NOMO-1 treated with DMSO at 0.1 percent for 48 hours (cell line): ENCODE data around the gene MACROD1.
A peak's percentile ranks its signal among the peaks of the same experiment; 100 is the strongest.

ENCODE experiments used
- DNase-seq: peaks from one replicate; lab custom pipeline; 2025; ENCODE audit not compliant: unreplicated experiment; lab: John Stamatoyannopoulos, UW

The MACROD1 gene

DNA sequence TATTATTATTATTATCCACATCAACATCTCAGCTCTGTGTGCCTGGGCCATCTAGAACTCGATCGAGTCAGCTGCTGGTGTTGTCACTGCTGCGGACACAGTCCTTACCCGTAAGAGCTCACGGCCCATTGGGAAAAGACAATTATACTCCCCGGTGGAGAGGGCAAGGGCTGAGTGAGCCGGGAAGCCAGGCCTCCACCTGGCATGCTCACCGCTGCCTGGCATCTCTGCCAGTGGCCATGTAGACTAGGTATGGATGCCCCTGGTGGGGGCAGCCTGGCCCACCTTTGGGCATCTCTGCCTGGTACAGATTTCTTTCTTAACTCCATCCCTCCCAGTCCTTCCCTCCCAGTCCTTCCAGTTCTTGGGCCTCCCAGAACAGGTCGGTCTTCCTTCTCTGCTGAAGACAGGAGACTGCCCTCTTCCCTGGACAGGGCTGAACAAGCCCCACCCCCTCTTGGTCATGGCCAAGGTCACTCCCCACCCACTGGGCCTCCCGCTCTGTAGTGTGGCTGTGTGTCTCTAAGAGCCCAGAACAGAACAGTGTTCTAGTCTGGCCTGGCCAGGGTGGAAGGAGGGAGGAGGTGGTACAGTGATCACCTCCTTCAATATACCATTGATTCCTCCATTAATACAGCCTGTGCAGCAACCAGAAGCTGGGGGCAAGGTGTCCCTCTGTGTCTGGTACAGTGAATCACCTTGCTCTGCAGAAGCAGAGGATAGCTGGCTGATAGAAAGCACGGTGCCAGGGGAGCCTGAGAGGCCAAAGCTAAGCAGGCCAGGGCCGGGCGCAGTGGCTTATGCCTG is 72.5 kb downstream of the MACROD1 start:
- no peak for DNase-seq

DNA sequence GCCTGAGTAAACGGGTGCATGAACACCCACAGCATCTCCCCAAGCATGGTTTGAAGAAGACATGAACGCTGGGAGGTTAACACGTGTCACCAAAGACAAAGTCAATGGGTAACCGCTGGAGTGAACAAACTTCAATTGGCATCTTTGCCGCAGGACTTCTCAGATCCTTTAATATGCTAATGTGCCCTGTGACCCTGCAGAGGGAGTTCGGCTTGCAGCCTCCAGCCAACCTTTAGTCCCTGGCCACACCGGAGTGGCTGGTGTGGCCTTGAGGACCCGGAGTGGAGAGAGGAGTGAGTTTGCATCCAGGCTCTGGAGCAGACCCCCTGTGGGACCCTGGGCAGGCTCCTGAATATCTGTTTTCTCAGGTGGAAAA is 73.2 kb downstream of the MACROD1 start:
- DNase-seq = no peak

DNA sequence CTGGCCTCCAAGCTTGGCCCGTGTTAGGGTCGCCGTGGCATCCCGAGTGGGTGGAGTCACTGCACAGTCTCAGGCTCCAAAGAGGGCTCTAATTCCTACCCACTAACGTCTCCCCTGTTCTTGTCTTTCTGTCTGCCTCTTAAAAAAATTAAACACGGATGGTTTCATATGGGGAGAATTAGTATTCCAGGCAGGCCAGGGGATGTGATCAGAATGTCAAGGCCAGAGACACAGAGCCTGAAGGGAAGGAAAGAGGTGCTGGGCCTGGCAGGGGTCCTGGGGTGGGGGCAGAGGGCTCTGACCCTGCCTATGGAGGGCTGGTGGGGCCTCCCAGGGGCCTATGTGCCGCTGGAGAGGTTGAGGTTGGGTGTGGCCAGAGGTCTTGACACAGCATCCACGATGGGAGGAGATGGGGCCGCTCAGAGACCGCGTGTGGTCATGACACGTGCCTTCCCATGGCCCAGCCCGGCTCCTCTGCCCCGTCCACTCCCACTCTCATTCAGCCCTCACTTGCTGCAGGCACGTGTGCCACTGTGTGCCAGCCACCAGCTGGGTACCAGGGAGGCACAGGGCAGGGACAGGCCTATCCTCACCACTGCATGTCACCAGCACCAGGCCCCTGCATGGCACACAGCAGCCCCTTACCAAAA is 73.7 kb downstream of the MACROD1 start:
- DNase-seq = peak; percentile 70

- peak; percentile 59 for DNase-seq
Measured at GRCh38 chr11:64090806-64091516, 75.0 kb downstream of the MACROD1 start.

GRCh38 chr11:64089915-64090805 is 75.8 kb downstream of the MACROD1 start:
- no peak for DNase-seq

DNA sequence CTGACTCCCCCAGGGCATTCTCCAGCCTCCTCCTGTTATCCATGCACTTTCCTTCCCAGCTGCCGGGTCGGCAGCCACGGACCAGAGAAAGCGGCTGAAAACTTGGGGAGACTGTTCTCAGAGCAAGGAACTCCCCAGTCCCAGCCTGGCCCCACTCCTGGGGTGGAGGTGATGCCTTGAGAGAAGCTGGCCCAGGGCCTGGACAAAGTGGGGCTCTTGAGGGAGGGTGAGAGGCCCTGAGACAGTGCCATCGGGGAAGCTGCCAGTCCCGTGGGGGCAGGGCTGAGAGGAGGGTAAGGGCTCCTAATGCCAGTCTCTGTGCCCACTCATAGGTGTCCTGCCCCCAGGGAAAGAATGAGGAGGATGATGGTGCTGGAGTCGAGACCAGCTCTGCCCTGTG is 76.4 kb downstream of the MACROD1 start:
- DNase-seq = no peak

DNA sequence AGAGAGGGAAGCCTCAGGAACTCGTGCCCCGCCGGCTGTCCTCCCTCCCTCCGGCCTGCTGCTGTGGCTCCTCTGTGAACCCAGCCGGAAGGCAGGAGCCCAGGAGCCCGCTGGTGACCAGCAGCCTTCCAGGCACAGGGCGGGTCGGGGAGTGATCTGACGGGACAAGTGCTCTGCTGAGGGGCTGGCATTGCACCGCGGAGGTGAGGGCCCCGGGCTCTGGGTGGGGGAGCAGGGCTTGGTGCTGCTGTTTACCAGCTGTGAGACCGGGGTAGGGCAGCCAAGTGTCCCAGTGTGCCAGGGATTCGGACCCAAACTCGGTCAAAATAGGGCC is 76.9 kb downstream of the MACROD1 start:
- DNase-seq = no peak

DNA sequence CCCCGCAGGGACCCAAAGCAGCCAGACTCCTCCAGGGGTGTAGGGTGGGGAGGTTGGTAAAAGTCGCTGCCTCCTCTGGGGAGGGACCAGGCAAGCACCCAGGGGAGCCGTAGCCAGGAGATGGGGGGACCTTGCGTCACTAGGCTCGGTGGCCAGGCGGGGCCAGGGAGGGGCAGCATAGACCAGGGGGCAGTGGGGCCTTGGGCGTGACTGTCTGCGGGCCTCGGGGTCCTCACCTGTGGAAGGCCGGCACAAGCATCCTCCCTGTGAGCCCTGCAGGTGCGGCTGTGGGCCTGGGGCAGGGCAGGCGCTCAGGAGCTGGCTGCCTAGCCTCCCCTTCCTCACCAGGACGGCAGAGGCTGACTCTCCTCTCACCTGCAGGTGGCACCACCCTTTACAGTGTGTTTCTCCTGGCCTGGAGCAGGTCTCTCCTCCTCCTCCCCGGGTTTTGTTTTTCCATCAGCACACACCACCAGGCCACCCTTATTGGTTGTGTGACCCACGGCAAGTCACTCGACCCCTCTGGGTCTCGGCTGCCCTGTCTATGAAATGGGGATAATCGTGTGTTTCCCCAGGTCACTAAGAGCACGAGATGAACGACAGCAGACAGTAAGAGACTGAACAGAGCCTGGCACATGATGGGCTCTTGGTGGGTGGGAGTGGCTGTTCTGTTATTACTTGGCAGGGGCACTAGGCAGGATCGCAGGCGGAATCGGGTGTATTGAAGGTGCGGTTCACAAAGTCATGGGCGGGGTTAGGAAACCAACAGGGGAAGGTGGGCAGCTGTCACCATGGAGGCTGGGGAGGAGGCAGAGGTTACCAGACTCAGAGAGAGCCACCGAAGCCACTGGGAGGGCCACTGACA is 77.5 kb downstream of the MACROD1 start:
- no peak for DNase-seq

- DNase-seq = no peak
Measured at GRCh38 chr11:64086258-64087123, 79.4 kb downstream of the MACROD1 start.

DNA sequence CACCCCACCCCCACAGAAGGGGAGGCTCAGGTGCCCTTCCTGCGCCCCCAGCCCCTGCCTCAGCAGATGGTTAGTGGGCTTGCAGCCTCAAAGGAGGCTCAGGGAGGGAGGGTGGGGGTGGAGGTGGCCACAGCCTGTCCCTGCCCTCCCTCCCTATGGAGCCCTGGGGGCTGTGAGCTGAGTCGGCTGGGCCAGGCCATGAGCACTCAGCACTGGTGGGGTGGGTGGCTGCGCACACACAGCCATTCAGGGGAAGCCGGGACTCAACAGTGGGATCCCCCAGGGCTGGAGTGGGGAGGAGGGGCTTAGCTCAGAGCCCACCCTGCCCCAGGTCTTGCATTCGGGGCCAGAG is 80.0 kb downstream of the MACROD1 start:
- DNase-seq = no peak

DNA sequence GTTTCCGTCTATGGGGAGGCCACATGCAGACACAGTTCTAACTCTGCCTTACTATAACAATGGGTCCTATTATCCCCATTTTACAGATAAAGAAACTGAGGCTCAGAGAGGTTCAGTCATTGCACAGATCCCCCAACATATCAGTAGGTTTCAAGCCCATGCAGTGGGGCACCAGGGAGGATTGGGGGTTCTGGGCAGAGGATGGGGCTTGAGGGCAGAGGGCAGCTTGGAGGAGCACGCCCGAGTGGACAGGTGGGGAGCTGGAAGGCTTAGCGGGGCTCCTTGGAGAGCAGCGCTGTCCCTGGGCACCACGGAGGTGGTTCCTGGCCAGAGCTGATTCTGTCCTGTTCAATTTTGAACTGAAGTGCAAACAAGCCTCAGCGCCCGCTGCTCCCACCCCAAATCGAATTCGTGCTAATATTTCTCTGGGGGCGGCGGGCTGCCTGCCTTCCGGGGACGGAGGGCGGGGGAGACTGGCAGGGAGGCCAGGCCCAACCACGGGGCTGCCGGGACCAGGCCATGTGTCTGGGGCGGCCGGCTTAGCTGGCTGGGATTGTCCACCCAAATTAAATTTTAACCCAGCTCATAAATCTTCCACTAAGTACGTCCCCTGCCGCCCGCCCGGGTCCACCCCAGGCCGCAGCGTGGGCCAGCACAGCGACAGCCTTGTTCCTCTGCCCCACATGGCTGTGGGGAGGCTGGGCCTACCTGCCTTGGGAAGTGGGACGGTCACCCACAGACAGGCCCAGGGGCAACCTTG is 80.8 kb downstream of the MACROD1 start:
- DNase-seq = no peak

DNA sequence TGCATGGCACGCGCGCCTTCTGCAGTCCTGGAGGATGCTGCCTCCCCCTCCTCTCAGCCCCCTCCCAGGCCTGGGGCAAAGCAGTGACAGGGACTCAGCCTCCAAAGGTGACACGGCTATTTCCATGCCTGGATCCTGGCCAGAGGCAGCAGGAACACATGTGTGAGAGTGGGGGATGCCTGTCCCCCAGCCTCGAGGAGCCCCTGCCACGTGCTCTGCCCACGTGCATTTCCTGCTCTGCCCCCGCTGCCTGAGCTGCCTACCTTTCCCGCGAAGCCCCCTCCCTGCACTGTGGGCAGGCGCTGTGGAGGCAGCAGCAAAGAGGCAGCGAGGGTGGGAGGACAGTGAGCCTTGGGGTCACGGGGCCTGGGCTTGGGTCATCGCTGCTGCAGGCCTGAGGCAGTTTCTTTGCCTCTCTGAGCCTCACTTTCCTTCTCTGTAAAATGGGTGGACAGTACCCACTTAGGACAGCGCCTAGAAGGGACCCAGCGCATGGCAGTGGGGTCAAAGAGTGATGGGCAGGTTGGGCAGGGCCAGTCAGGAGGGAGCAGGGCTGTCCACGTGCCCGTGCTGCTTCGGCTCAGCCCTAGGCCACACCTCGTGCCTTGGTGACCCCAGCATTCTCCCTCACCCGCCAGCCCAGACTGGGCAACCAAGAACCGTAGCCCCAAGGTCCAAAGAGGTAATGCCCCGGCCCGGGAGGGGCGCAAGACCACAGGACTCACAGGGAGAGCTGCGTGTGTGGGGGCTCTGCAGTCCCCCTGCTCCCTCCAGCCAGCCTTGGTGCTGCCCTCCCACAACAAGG is 81.6 kb downstream of the MACROD1 start:
- no peak for DNase-seq

DNA sequence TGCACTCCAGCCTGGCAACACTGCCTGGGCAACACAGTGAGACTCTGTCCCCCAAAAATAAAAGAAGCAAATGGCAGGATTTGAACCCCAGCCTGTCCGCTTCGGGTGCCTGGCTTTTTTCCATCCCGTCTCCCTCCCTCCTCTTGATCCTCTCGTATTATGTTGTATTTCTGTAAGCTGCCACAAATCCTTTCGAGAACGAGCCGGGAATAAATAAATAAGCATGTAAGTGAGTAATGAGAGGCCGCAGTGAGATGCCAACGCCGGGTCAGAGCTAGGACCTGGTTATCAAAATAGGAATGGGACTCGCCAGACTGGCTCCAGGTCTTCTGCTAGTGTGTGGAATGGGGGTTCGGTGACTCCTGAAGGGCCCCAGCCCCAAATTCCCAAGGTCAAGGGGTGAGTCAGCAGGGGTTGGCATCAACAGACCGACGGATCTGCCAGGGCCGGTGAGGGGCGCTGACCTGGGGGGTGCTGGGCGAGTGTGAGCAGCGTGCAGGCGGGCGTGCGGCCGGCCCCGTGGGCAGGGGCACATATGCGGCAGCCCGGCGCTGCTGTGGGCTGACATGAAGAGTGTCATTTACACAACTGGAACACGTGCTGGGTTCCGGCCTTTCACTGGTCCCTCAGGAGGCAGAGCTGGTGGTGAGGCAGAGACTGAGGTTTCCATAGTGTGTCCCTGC is 82.4 kb downstream of the MACROD1 start:
- DNase-seq = no peak

- no peak for DNase-seq
Measured at GRCh38 chr11:64081745-64082442, 84.0 kb downstream of the MACROD1 start.

GRCh38 chr11:64080390-64080789 is 85.5 kb downstream of the MACROD1 start:
- DNase-seq = no peak

DNA sequence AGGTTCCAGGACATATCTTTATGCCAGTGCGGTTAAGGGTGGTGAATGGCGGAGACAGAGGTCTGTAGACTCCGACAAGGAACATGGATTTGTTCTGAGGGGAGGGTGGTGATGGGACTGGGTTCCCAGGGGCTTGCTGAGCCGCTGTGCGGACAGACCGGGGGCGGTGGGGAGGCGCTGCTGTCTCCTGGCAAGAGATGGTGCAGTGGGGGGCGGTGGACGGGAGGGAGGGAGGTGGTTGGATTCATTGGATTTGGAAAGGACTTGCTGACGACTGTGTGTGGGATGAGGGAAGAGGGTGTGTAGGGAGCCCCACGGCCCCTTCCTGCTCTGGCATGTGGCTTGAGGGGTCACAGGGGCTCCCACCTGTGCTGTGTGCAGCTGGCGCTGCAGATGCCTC is 87.0 kb downstream of the MACROD1 start:
- DNase-seq = no peak

- no peak for DNase-seq
Measured at GRCh38 chr11:64078284-64078683, 87.6 kb downstream of the MACROD1 start.
